ENCODE measurements around the gene LRRC8C.
"Not testable (repeated sequence)": the region's sequence is repeated elsewhere in the genome, so short reads cannot be mapped to it uniquely, and the experiment has no call there.

The LRRC8C gene

GRCh38 chr1:89608319-89608983, 24.5 kb upstream of the LRRC8C start:
- no peak for DNase-seq

DNA sequence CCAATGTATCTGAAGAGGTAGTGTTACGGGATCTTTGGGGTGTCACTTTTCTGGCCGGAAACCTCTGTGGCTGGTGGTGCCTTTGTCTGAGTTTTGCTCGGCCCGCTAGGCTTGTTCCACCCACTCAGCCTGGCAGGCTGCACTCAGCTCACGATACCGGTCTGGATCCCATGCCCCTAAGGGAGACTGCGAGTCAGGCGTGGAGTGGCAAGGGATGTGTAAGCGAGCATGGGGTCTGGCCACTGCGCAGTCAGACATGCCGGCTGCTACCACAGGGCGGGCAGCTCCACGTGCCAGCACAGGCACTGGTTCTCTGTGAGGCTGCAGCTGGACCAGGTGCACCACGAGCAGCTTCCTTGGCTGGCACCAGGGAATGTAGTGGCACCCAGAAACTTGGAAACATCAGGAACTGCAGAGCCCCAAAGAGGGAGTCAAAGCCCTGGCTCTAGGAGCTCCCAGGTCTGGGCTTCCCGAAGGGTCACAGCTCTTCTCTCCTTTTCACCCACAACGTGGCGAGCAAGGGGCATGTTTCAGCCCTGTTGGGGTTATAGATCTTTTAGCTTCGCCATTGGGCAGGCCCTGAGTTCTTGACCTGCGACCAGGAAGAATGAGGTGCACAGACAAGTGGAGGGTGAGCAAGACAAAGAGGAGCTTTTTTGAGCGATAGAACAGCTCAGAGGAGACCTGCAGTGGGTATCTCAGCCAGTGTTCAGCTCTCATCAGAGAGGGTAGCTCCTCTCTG, 23.8 kb upstream of the LRRC8C start:
- DNase-seq = no peak

DNA sequence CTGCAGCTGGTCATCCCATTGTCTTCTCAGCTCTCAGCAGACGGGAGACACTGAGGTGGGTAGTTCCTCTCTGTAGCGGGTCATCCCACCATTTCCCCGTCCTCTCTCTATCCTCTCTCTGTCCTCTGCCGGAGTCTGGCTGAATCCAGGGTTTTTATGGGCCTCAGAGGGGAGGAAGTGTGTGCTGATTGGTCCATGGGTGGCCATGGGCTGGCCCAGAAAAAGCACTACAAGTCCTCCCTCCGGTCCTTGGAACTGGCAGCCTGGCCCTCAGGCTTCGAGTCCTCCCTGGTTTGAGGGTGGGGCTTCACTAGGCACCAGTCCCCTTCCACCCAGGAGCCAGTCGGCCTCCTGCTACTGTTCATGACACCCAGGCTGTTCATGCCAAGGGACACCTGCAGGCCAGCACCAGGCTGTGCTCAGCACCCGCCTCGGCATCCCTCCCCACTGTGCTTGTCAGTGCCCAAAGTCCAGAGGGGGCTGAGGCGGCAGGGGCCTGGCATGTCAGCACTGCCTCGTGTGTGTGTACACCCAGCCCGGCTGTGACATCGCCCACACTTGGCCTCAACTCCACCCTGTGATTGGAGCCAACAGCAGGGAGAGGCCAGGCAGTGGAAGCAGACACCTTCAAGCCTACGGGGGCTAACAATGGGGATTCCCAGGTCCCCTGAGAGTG, 23.0 kb upstream of the LRRC8C start:
- no peak for DNase-seq

GRCh38 chr1:89610457-89611011, 22.4 kb upstream of the LRRC8C start:
- DNase-seq = no peak

DNA sequence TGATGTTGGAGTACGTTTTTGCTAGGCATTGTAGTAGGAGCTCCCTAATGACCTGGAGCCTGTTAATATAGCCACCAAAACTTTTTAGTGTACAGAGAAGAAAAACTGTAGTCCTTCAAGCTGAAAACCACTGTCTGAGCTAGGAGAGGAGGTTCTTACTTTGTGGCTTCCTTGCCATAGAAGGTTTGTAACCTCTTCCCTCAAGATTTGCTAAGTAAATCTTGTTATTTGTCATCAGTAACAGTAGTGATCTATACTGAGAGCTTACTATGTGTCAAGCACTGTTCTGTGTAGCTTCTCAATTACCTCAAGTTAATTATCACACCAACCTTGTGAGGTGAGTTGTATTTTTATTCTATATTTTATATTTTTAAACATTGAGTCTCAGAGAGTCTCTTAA, 21.2 kb upstream of the LRRC8C start:
- DNase-seq = no peak

DNA sequence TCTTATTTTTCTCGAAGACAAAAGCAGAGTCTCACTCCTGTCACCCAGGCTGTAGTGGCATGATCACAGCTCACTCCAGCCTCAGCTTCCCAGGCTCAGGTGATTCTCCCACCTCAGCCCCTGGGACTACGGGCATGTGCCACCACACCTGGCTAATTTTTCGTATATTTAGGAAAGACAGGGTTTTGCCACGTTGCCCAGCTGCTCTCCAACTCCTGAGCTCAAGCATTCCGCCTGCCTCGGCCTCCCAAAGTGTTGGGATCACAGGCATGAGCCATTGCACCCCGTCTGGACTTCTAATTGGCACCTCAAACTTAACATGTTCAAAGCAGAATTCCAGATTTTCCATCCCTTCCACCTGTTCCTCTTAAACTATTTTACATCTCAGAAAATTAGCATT, 19.0 kb upstream of the LRRC8C start:
- DNase-seq = no peak

GRCh38 chr1:89615676-89616598, 17.0 kb upstream of the LRRC8C start:
- DNase-seq = peak; percentile 17

DNA sequence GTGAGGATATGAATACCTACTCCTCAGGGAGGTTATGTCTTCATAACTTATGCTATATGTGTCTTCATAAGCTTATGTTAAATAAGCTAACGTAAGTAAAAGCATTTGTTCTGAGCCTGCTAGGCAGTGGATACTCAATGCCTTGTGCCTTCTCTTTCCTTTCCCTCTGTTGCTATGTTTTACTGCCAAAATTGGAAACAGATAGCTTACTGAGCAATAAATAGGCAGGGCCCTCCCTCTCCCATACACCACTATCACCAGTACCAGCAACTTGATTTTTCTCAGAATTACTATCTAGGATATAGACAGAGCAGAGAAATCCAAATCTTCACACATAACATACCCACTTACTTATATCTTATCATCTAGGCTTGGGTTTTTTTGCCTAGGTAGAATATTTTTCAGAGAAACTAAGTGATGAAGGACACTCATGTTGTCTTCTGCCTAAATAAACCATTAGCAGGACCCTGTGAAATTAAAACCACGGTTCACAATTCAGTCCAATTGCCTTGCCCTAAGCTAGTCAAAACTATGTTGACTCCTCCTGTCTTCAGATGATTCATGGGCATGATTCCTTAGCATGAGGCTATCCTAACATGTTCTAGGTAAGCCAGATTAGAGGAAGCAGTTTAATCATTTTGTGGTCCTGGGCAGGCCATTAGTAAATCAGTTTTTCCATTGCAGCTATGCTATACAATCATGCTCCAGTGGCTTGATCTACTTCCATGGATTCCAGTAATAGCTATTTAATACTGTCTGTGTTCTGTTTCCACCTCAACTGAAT, 15.9 kb upstream of the LRRC8C start:
- no peak for DNase-seq

DNA sequence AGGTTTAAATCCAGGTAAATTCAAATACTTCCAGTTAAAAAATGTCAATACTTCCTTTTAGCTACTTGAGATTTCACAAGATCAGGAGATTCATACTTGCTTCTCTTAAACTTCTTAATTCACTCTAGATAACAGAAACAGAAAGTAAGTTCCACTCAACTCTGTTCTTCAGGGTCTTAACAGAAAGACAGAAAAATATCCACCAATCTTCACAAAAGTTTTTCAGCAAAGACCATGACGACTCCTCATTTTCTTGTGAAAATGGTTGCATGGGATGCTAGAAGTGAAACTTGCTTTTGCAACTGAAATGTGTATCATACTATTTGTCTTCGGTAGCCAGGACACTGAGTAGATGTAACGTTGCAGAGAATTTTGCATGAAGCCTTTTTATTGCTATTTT, 12.3 kb upstream of the LRRC8C start:
- DNase-seq = no peak

DNA sequence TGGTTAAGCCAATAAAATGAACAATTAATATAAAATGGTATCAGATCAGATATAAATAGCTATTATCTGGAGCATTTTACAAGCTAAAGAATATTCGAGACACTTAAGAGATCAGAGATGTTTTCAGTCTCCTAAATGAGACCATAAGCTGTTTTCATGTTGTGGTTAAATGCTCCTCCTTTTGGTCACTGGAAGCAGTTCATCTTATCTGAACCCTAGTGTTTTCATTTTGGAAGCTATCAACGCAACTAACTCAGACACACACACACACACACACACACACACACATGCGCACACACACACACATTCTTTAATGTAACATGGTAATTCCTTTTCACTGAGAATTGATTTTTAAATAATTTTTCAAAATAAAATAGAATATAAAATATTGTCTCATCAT, 10.0 kb upstream of the LRRC8C start:
- DNase-seq = no peak

GRCh38 chr1:89624314-89624713, 8.6 kb upstream of the LRRC8C start:
- no peak for DNase-seq

DNA sequence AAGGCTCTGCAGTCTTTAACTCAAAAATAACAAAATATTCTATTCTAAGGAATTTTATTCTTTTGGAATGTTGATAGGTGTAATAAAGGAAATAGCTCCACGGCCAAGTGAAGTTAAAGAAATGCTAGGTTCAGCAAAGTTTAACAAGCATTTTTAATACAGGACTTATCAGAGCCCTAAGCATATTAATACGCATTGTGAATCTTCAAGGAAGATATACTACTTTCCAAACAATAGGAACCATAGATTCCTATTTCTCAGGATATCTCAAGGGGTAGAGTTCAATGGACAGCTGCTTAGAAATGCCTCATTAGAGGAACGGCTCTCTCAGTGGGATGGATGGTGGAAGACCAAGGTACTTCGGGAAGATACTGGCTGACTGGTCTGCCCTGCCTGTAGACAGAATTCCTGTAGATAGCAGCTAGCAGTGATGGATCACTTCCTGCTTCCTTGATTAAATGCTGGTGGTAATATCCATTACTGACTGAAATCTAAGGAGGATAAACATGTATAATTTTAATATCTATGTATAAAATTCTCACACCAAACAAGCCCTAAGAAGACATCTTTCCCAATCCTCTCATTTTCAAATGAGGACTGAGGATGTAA, 8.1 kb upstream of the LRRC8C start:
- no peak for DNase-seq

- DNase-seq = no peak
Observed at GRCh38 chr1:89627596-89627962, 5.3 kb upstream of the LRRC8C start.

- no peak for DNase-seq
Observed at GRCh38 chr1:89629146-89629545, 3.8 kb upstream of the LRRC8C start.

GRCh38 chr1:89629600-89629999, 3.3 kb upstream of the LRRC8C start:
- DNase-seq = not testable (repeated sequence)

DNA sequence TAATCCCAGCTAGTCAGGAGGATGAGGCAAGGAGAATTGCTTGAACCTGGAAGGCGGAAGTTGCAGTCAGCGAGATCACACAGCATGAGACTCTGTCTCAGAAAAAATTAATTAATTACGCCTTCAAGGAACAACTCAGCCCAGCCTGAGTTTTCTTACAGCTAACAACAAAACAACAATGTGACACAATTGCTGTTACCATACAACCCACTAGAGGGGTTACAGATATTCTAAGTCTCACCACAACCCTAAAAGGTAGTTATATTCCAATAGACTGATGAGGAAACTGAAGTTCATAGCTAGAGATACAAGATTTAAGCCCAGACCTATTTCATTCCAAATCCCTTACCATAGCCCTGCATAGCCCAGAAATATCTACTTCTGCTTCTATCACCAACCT, 2.9 kb upstream of the LRRC8C start:
- DNase-seq = no peak

DNA sequence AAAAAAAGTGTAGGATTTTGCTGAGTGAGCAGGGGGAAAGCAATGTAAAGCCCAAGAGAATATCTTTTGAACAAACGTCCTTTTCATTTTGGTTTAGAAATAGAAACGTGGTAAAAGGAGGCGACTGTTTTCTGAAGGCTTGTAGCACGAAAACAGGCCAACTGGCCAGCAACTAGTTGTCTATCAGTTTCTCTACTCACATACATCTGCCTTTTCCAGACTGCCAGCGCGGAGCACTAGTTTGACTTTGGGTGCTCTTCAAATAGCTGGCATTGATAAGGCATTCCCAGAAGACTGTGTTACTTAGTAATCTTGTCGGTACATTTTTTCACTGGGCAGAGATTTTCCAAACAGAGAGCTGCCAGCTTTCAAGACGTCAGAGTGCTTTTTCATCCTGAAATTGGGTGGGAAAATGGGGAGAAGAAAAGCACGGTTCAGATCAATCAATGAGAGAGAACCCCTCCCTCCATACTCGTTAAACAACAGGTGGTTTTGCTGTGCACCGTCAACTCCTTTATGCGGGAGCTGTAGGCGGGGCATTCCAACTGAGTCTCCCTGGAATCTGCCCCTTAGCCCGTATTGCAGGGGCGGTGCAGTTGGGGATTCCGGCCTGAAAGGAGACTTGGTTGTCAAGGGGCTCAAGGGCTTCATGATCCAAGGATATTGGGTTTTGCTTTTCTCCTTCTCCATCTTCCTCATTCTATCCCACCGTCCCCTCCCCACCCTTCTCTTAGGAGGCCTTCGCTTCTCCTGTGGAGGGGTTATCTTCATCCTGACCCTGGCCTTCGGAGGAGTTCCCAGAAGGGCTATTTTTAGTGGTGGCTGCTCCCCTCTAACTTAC, 884 bp upstream of the LRRC8C start:
- no peak for DNase-seq

- DNase-seq = peak; percentile 71
Observed at GRCh38 chr1:89633248-89633799, 404 bp downstream of the LRRC8C start.

DNA sequence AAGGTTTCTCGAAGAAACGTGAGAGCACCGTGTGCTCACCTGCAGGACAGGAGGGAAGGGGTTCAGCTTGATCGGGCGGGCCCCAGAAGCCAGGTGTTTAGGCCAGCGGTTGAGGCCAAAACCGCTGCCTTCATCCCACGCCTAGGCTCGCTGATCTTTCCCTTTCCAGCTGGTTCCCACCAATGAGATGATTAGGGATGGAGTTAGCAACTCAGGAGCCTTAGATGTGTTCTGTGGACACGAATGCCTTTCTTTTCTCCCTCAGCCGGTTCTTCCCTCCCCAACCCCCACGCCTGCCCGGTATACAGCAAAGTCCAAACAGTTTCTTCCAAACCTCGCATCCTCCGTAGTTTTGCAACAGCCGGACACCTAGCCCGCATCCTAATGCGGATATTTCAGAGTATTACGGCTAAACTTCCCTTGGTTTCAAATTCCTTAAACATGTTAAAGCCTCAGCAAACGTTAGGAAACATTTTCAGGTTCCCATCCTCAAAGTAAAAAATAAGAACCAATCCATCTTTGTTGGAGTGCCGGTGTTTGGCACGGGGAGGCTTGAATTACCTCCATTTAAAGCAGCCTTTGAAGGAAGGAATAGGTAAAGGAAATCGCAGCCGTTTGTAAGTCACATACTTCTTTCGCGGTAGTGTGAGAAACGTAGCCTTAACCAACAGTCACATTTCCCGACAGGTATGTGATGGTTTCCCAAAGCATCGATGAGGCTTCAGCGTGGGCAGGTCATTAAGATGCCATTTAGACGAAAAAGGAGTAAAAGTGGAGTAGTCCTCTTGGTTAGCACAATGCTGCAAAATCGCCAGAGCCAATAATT, 1.1 kb downstream of the LRRC8C start:
- no peak for DNase-seq
